Endothelial cell of umbilical vein (primary cell): ENCODE measurements around the gene IRX5. TPM values are rescaled to one million over a fixed set of nuclear protein-coding genes. Genes with fewer than 3 reads are reported as not detected.

Experiments used
- BruUV-seq: library from RNA; stranded (reverse); fragments of 400-500 nt; replicated peaks from 2 replicates; lab custom pipeline; 2021; lab: Mats Ljungman, UMichigan
- CTCF ChIA-PET: fragments of 300-600, 350-600 bp; sonication (Branson Sonifier 250); formaldehyde crosslinking; loops from one replicate; lab custom pipeline; 2021; ENCODE audit warnings: antibody characterized with exemption, inconsistent platforms; lab: Charles Lee
- POLR2A ChIA-PET: fragments of 300-600, 350-600 bp; sonication (Branson Sonifier 250); formaldehyde crosslinking; loops from one replicate; lab custom pipeline; 2021; ENCODE audit warnings: antibody characterized with exemption, inconsistent platforms; lab: Charles Lee
- DNase-seq: peaks from one replicate; pipeline ENCODE4 v3.0.0-alpha.2; 2011; ENCODE audit warnings: low read depth, low spot score
- FAIRE-seq: peaks from 2 replicates; lab custom pipeline; 2011; peaks lifted over from hg19 to GRCh38; lab: Jason Lieb, UNC
- H2AFZ ChIP-seq: 2 replicates; pipeline ENCODE4 v1.6.0; 2012; ENCODE audit warnings: low read depth, low read length, control low read depth, inconsistent platforms
- H3K27ac ChIP-seq: 2 replicates; pipeline ENCODE4 v1.5.1; 2011; ENCODE audit warnings: low read depth, mild to moderate bottlenecking, control low read depth, low read length, moderate library complexity; ENCODE audit not compliant: insufficient read depth
- H3K27me3 ChIP-seq, 2 experiments: 2 replicates each; pipeline versions ENCODE4 v1.6.0 to v1.6.1; 2011; ENCODE audit warnings: low read length in 2 of 2, mixed read lengths in 1 of 2; ENCODE audit not compliant: control insufficient read depth in 2 of 2, insufficient read depth in 2 of 2
- H3K36me3 ChIP-seq, 2 experiments: 2 replicates in 1 of 2; 3 replicates in 1 of 2; pipeline ENCODE4 v1.5.1; 2011; ENCODE audit warnings: low read length in 2 of 2, mild to moderate bottlenecking in 1 of 2, moderate library complexity in 1 of 2; ENCODE audit not compliant: control insufficient read depth in 2 of 2, insufficient read depth in 2 of 2; ENCODE audit errors: extremely low read depth in 1 of 2
- H3K4me1 ChIP-seq: 3 replicates; pipeline ENCODE4 v1.5.1; 2011; ENCODE audit warnings: mild to moderate bottlenecking, low read length; ENCODE audit not compliant: control insufficient read depth, insufficient read depth; ENCODE audit errors: extremely low read depth
- H3K4me2 ChIP-seq: 2 replicates; pipeline ENCODE4 v1.6.1; 2011; ENCODE audit warnings: low read length, control low read depth, mixed read lengths; ENCODE audit not compliant: insufficient read depth
- H3K4me3 ChIP-seq, 3 experiments: fragments of 200-600 bp in 1 of 3; sonication (generic), shearing (Covaris generic) in 1 of 3; replicated peaks in 1 of 3; 2 replicates each; pipeline ENCODE4 v1.5.1; 2011 to 2016; ENCODE audit warnings: control low read depth in 3 of 3, low read length in 3 of 3, mild to moderate bottlenecking in 2 of 3, inconsistent platforms in 1 of 3, low read depth in 1 of 3, moderate library complexity in 1 of 3; ENCODE audit not compliant: insufficient read depth in 1 of 3
- H3K79me2 ChIP-seq: 2 replicates; pipeline ENCODE4 v1.6.0; 2012; ENCODE audit warnings: low read length, inconsistent platforms; ENCODE audit not compliant: control insufficient read depth, insufficient read depth
- H3K9ac ChIP-seq: replicated peaks from 2 replicates; pipeline ENCODE3; 2011; ENCODE audit warnings: low read length, control low read depth; ENCODE audit not compliant: insufficient read depth; ENCODE audit errors: extremely low read depth
- H3K9me1 ChIP-seq: replicated peaks from 3 replicates; pipeline ENCODE4 v1.6.0; 2011; ENCODE audit warnings: mild to moderate bottlenecking, low read length; ENCODE audit not compliant: control insufficient read depth, insufficient read depth; ENCODE audit errors: extremely low read depth
- H3K9me3 ChIP-seq: replicated peaks from 2 replicates; pipeline ENCODE4 v1.5.1; 2012; ENCODE audit warnings: low read length, inconsistent platforms; ENCODE audit not compliant: control insufficient read depth, insufficient read depth
- H4K20me1 ChIP-seq: replicated peaks from 2 replicates; pipeline ENCODE3; 2011; ENCODE audit warnings: mild to moderate bottlenecking, low read length; ENCODE audit not compliant: control insufficient read depth, insufficient read depth; ENCODE audit errors: extremely low read depth
- EZH2 ChIP-seq: IDR thresholded peaks from 2 replicates; pipeline ENCODE4 v1.6.1; 2012; ENCODE audit warnings: borderline replicate concordance, low read depth, mild to moderate bottlenecking, moderate library complexity, low read length, inconsistent platforms; ENCODE audit not compliant: severe bottlenecking
- FOS ChIP-seq: IDR thresholded peaks from 2 replicates; pipeline ENCODE4 v1.6.1; 2011; ENCODE audit warnings: mild to moderate bottlenecking, low read length, moderate library complexity, borderline replicate concordance; ENCODE audit not compliant: insufficient read depth
- GATA2 ChIP-seq: IDR thresholded peaks from 2 replicates; pipeline ENCODE4 v1.7.0; 2011; ENCODE audit warnings: low read depth, mild to moderate bottlenecking, moderate library complexity, mixed read lengths, low read length; ENCODE audit not compliant: insufficient read length, insufficient read depth
- JUN ChIP-seq: IDR thresholded peaks from 2 replicates; pipeline ENCODE4 v1.6.1; 2011; ENCODE audit warnings: borderline replicate concordance, low read depth; ENCODE audit not compliant: insufficient read length, insufficient read depth
- POLR2A ChIP-seq: IDR thresholded peaks from 2 replicates; pipeline ENCODE4 v1.6.1; 2012; ENCODE audit warnings: low read depth, mild to moderate bottlenecking, control low read depth, low read length
- dilution Hi-C: fragments of 300-500 bp; cut with MboI; formaldehyde crosslinking; loops from one replicate; pipeline ENCODE4 v1.15.0; 2019; ENCODE audit warnings: low sequenced_read_pairs; ENCODE audit not compliant: extremely low pct_ligation_motif_present
- intact Hi-C: fragments of 100-400 bp; cut with micrococcal nuclease; formaldehyde crosslinking; loops from one replicate; pipeline ENCODE4 v1.10.0; 2022
- polyA plus RNA-seq, 4 experiments: library from polyadenylated mRNA; depleted of rRNA in 3 of 4; stranded (reverse) in 3 of 4; unstranded in 1 of 4; fragments of >200 nt; gene quantifications; 2 replicates each; pipeline versions ENCODE4 v1.2.1 to v1.2.3, GENCODE V29; 2011 to 2012; ENCODE audit warnings: missing spikeins in 1 of 4
- total RNA-seq: library from RNA; stranded (reverse); gene quantifications from 2 replicates; pipeline ENCODE4 v1.2.3, GENCODE V29; 2021
- TF ChIP-seq, protein P1 (sequence below), 2 donors: IDR thresholded peaks; 1 replicate in 1 of 2; 2 replicates in 1 of 2; pipeline ENCODE4 v1.5.1; 2011; ENCODE audit warnings: low read length in 2 of 2, mild to moderate bottlenecking in 2 of 2, moderate library complexity in 2 of 2, control low read depth in 1 of 2, inconsistent platforms in 1 of 2, low read depth in 1 of 2; ENCODE audit not compliant: insufficient read depth in 1 of 2; ENCODE audit errors: extremely low read depth in 1 of 2

Gene IRX5
- total and polyA plus RNA-seq, 2 donors (not counting 3 experiments of a cell fraction or from before 2014, with no cell fraction given): not detected

DNA sequence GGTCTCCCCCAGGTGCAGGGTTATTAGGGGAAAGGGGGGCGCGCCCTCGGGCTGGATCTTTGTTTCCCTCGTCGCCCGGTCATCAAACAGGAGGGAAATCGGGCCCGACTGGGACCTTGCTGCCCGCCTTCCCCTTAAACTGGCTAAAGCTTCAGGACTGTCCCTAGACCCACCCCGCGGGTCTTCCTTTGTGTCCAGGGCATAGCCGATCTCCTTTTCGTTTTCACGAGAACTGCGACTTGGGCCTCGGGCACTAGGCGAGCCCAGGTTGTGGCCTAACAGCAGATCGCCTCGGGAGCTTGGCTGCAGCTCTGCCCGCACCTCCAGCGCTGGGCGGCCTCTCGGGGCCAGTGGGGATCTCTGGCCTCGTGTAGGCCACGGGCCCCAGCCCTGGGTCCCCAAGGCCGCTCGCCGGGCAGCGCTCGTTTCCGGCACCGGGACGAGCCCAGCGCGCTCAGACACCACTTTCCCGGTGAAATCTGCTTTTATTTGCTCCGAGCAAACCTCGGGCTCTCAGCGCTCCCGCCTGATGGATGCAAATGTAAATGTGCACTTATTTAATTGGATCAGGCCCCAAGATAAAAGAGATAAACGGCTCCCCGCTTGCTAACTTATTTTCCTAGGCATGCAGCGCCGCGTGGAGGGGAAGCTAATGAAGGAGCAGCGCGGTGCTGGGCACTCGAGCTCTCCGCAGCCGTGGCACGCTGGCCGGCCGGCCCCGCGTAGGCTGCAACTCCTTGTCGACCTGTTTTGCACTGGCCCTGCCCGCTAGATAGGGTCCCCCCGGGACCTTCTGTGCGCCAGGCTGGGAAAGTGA, 7.8 kb downstream of the IRX5 start:
- Histone ChIP-seq H2AFZ (no peak overlapping the region), H3K9ac (no peak overlapping the region), H3K27me3 (peaks cover 80 to 90% of the 10 kb centered on the region in 2 experiments), H3K4me1 (peaks cover 4% of the 10 kb centered on the region), H3K36me3 (no peaks in the 10 kb centered on the region), H3K79me2 (no peaks in the 10 kb centered on the region), H3K4me3 (no peak overlapping the region), H3K4me2 (no peak overlapping the region), H3K27ac (no peak overlapping the region), H3K9me3 (no peaks in the 10 kb centered on the region), H3K9me1 (no peaks in the 10 kb centered on the region), H4K20me1 (peaks cover 5% of the 10 kb centered on the region)
- FAIRE-seq (no peak), DNase-seq (peak; percentile 44)
- no TSS peak for BruUV-seq
- ChIA-PET POLR2A (no interaction called here), CTCF (interaction anchor here (1.2 kb wide), 1 partner anchor 11 kb away, joined by 3 read pairs; no protein-coding TSS in a partner anchor)
- dilution Hi-C loops: no loop called here
- intact Hi-C loops: loop anchor here (5.0 to 10.0 kb wide), 2 partner anchors 766 to 991 kb away; no protein-coding TSS in a partner anchor
- no peak for TF ChIP-seq EZH2
- no peak for TF ChIP-seq JUN
- no peak for TF ChIP-seq GATA2
- no peak for TF ChIP-seq POLR2A
- TF ChIP-seq, protein P1, sequence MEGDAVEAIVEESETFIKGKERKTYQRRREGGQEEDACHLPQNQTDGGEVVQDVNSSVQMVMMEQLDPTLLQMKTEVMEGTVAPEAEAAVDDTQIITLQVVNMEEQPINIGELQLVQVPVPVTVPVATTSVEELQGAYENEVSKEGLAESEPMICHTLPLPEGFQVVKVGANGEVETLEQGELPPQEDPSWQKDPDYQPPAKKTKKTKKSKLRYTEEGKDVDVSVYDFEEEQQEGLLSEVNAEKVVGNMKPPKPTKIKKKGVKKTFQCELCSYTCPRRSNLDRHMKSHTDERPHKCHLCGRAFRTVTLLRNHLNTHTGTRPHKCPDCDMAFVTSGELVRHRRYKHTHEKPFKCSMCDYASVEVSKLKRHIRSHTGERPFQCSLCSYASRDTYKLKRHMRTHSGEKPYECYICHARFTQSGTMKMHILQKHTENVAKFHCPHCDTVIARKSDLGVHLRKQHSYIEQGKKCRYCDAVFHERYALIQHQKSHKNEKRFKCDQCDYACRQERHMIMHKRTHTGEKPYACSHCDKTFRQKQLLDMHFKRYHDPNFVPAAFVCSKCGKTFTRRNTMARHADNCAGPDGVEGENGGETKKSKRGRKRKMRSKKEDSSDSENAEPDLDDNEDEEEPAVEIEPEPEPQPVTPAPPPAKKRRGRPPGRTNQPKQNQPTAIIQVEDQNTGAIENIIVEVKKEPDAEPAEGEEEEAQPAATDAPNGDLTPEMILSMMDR (IDR thresholded peaks at IDR 0.05; ENCODE audit: extremely low read depth in 1 of 2, insufficient read depth in 1 of 2, low read depth in 1 of 2, low read length in 2 of 2): no peak
- TF ChIP-seq FOS: no peak
